ENCODE data around the gene OR4B1.
"Not testable (repeated sequence)": the region's sequence is repeated elsewhere in the genome, so short reads cannot be mapped to it uniquely, and the experiment has no call there.

DNA sequence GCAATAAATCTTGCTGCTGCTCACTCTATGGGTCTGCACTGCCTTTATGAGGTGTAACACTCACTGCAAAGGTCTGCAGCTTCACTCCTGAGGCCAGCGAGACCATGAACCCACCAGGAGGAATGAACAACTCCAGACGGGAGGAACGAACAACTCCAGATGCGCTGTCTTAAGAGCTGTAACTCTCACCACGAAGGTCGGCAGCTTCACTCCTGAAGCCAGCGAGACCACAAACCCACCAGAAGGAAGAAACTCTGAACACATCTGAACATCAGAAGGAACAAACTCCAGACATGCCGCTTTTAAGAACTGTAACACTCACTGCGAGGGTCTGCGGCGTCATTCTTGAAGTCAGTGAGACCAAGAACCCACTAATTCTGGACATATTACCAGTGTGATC lies 13.4 kb downstream of the OR4B1 start:
- TF ChIP-seq, protein P1, sequence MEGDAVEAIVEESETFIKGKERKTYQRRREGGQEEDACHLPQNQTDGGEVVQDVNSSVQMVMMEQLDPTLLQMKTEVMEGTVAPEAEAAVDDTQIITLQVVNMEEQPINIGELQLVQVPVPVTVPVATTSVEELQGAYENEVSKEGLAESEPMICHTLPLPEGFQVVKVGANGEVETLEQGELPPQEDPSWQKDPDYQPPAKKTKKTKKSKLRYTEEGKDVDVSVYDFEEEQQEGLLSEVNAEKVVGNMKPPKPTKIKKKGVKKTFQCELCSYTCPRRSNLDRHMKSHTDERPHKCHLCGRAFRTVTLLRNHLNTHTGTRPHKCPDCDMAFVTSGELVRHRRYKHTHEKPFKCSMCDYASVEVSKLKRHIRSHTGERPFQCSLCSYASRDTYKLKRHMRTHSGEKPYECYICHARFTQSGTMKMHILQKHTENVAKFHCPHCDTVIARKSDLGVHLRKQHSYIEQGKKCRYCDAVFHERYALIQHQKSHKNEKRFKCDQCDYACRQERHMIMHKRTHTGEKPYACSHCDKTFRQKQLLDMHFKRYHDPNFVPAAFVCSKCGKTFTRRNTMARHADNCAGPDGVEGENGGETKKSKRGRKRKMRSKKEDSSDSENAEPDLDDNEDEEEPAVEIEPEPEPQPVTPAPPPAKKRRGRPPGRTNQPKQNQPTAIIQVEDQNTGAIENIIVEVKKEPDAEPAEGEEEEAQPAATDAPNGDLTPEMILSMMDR (IDR thresholded peaks at IDR 0.05) = not testable (repeated sequence)
- TF ChIP-seq EZH2phosphoT487 (IDR thresholded peaks at IDR 0.05) = not testable (repeated sequence)
